ENCODE measurements around the gene TCF4.

DNA sequence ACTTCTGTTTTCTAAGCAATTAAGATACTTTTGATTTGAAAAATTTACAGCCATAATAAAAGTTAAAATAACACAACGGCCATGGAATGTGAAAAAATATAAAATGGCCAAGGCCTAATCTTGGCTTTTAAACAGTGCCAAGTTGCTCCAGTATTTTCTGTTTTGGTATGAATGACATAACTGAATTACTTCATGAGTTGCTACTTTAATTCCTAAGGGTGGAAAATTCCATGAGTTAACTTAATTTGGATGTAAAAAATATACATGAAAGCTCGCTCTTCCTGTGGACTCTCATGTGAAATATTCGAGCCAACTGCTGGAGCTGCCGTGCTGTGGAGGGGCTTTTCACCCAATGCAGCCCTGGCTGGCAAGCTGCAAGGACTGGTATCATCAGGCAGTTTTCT, 342.8 kb downstream of the TCF4 start:
- TF ChIP-seq ZNF274 (IDR thresholded peaks at IDR 0.05; ENCODE audit: low read depth, low read length) (no peak), POLR2AphosphoS5 (IDR thresholded peaks at IDR 0.05; ENCODE audit: low read depth, low read length) (no peak), POLR2A (IDR thresholded peaks at IDR 0.05; ENCODE audit: borderline replicate concordance, extremely low read depth, insufficient read depth, insufficient read length) (no peak)
- TF ChIP-seq, protein P1, sequence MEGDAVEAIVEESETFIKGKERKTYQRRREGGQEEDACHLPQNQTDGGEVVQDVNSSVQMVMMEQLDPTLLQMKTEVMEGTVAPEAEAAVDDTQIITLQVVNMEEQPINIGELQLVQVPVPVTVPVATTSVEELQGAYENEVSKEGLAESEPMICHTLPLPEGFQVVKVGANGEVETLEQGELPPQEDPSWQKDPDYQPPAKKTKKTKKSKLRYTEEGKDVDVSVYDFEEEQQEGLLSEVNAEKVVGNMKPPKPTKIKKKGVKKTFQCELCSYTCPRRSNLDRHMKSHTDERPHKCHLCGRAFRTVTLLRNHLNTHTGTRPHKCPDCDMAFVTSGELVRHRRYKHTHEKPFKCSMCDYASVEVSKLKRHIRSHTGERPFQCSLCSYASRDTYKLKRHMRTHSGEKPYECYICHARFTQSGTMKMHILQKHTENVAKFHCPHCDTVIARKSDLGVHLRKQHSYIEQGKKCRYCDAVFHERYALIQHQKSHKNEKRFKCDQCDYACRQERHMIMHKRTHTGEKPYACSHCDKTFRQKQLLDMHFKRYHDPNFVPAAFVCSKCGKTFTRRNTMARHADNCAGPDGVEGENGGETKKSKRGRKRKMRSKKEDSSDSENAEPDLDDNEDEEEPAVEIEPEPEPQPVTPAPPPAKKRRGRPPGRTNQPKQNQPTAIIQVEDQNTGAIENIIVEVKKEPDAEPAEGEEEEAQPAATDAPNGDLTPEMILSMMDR (IDR thresholded peaks at IDR 0.05 in 2 of 3, conservative IDR thresholded peaks at IDR 0.05 in 1 of 3; ENCODE audit: borderline replicate concordance in 1 of 3, insufficient read depth in 1 of 3, low read depth in 2 of 3, low read length in 2 of 3): no peak
